Caki2 (cell line): ENCODE results near the gene GNB1L. TPM values are rescaled to one million over a fixed set of nuclear protein-coding genes. Genes with fewer than 3 reads are reported as not detected.

ENCODE experiments used
- DNase-seq: peaks from one replicate; pipeline ENCODE4 v3.0.0-alpha.2; 2015; ENCODE audit warnings: low read depth
- in situ Hi-C: cut with HindIII; loops from 2 replicates; pipeline ENCODE4 v1.10.0; 2016; ENCODE audit warnings: low sequenced_read_pairs, low pct_unique_long_range_greater_than_20kb, mixed read lengths
- total RNA-seq: library from RNA; depleted of rRNA; stranded (reverse); fragments of >200 nt; shearing (Covaris generic); gene quantifications from 2 replicates; pipeline ENCODE4 v1.2.3, GENCODE V29; 2014; ENCODE audit warnings: low replicate concordance

GNB1L gene
- total RNA-seq, 1 experiment from 2014 or later = 42.7 TPM

- peak; percentile 56 for DNase-seq
- in situ Hi-C loops = loop anchor here (10.0 kb wide), 2 partner anchors 78 to 168 kb away; no protein-coding TSS in a partner anchor
Measured at GRCh38 chr22:19756288-19757128, 98.2 kb downstream of the GNB1L start.

- in situ Hi-C loops = loop anchor here (10.0 kb wide), 2 partner anchors 79 to 169 kb away; no protein-coding TSS in a partner anchor
- DNase-seq = no peak
Measured at GRCh38 chr22:19755722-19756287, 98.9 kb downstream of the GNB1L start.

- no peak for DNase-seq
- in situ Hi-C loops = loop anchor here (10.0 kb wide), 2 partner anchors 80 to 170 kb away; no protein-coding TSS in a partner anchor
Measured at GRCh38 chr22:19755145-19755710, 99.4 kb downstream of the GNB1L start.

GRCh38 chr22:19754701-19755144, 100.0 kb downstream of the GNB1L start:
- in situ Hi-C loops = loop anchor here (10.0 kb wide), 2 partner anchors 80 to 170 kb away; no protein-coding TSS in a partner anchor
- no peak for DNase-seq

GRCh38 chr22:19753996-19754700, 100.5 kb downstream of the GNB1L start:
- in situ Hi-C loops = loop anchor here (10.0 kb wide), 2 partner anchors 81 to 171 kb away; no protein-coding TSS in a partner anchor

GRCh38 chr22:19753090-19753842, 101.4 kb downstream of the GNB1L start:
- DNase-seq = no peak
- in situ Hi-C loops = loop anchor here (10.0 kb wide), 2 partner anchors 82 to 172 kb away; no protein-coding TSS in a partner anchor

More at GRCh38 chr22:19753996-19754700, 100.5 kb downstream of the GNB1L start:
- DNase-seq = no peak

- in situ Hi-C loops = loop anchor here (10.0 kb wide), 2 partner anchors 83 to 173 kb away; no protein-coding TSS in a partner anchor
- no peak for DNase-seq
Measured at GRCh38 chr22:19751497-19752245, 103.0 kb downstream of the GNB1L start.

- DNase-seq = no peak
- in situ Hi-C loops = loop anchor here (10.0 kb wide), 2 partner anchors 84 to 174 kb away; no protein-coding TSS in a partner anchor
Measured at GRCh38 chr22:19750507-19751490, 103.9 kb downstream of the GNB1L start.

GRCh38 chr22:19749876-19750275, 104.8 kb downstream of the GNB1L start:
- in situ Hi-C loops = loop anchor here (10.0 kb wide), 2 partner anchors 85 to 175 kb away; no protein-coding TSS in a partner anchor
- DNase-seq = no peak

GRCh38 chr22:19748991-19749664, 105.5 kb downstream of the GNB1L start:
- DNase-seq = no peak
- in situ Hi-C loops = no loop called here

GRCh38 chr22:19748139-19748538, 106.5 kb downstream of the GNB1L start:
- in situ Hi-C loops = no loop called here

GRCh38 chr22:19747551-19747950, 107.1 kb downstream of the GNB1L start:
- in situ Hi-C loops = no loop called here
- no peak for DNase-seq

More at GRCh38 chr22:19748139-19748538, 106.5 kb downstream of the GNB1L start:
- DNase-seq = no peak

GRCh38 chr22:19746726-19747125, 107.9 kb downstream of the GNB1L start:
- in situ Hi-C loops = no loop called here
- DNase-seq = no peak

GRCh38 chr22:19745155-19746101, 109.2 kb downstream of the GNB1L start:
- DNase-seq = no peak
- in situ Hi-C loops = no loop called here
